Sigmoid colon (tissue), 7 donors: ENCODE results near the gene SLC10A1. TPM values are rescaled to one million over a fixed set of nuclear protein-coding genes. Genes with fewer than 3 reads are reported as not detected.

Experiments used
- DNase-seq: peaks from one replicate; pipeline ENCODE4 v3.0.0-alpha.2; 2019
- H3K27ac ChIP-seq, 4 donors: fragments of 200-600 bp; sonication (generic); one replicate each; pipeline ENCODE4 v1.5.1; 2016 to 2019; ENCODE audit warnings: mild to moderate bottlenecking in 1 of 4
- H3K27me3 ChIP-seq, 3 donors: fragments of 200-600 bp; sonication (generic); one replicate each; pipeline ENCODE4 v1.5.1; 2019; ENCODE audit warnings: mild to moderate bottlenecking in 1 of 3
- H3K36me3 ChIP-seq, 4 donors: fragments of 200-600 bp; sonication (generic); one replicate each; pipeline ENCODE4 v1.5.1; 2016 to 2019
- H3K4me1 ChIP-seq, 4 donors: fragments of 200-600 bp; sonication (generic); one replicate each; pipeline ENCODE4 v1.5.1; 2017 to 2019
- H3K4me3 ChIP-seq, 4 donors: fragments of 200-600 bp; sonication (generic); one replicate each; pipeline ENCODE4 v1.5.1; 2017 to 2019; ENCODE audit warnings: mild to moderate bottlenecking in 2 of 4, moderate library complexity in 1 of 4
- H3K9me3 ChIP-seq, 4 donors: fragments of 200-600 bp in 3 of 4; sonication (generic) in 3 of 4; one replicate each; pipeline versions ENCODE4 v1.5.1 to v1.6.1; 2013 to 2019
- EP300 ChIP-seq, 4 donors: sonication (generic); formaldehyde crosslinking; IDR thresholded peaks; one replicate each; pipeline ENCODE4 v1.6.1; 2017; ENCODE audit warnings: antibody characterized with exemption in 4 of 4
- POLR2A ChIP-seq, 2 donors: fragments of 450-650 bp; IDR thresholded peaks; one replicate each; pipeline ENCODE4 v1.6.1; 2016; ENCODE audit warnings: antibody characterized with exemption in 2 of 2, mild to moderate bottlenecking in 2 of 2, moderate library complexity in 2 of 2
- POLR2AphosphoS5 ChIP-seq, 4 donors: sonication (generic); formaldehyde crosslinking; IDR thresholded peaks; one replicate each; pipeline ENCODE4 v1.6.1; 2017; ENCODE audit warnings: antibody characterized with exemption in 4 of 4
- WGBS, 2 donors: extraction: QIAGEN DNeasy Blood & Tissue Kit; methylation state at CpG; one replicate each; pipeline ENCODE4 v1.1.7; 2013; 5-methylcytosine and 5-hydroxymethylcytosine counted together
- intact Hi-C: fragments of 100-400 bp; cut with DNase I; formaldehyde crosslinking; loops from one replicate; pipeline ENCODE4 v1.15.1; 2023
- polyA plus RNA-seq, 3 donors: library from polyadenylated mRNA; stranded (reverse); fragments of 200-250 nt; gene quantifications; one replicate each; pipeline ENCODE4 v1.2.3, GENCODE V29; 2013
- total RNA-seq, 4 donors: library from RNA; depleted of rRNA; stranded (reverse); fragments of >200 nt; gene quantifications; one replicate each; pipeline ENCODE4 v1.1.0, GENCODE V29; 2016
- TF ChIP-seq, protein P1 (sequence below), 4 experiments: fragments of 450-650 bp in 3 of 4; fragments of 200-600 bp in 1 of 4; IDR thresholded peaks; one replicate each; pipeline ENCODE4 v1.5.1; 2016 to 2019; ENCODE audit warnings: antibody characterized with exemption in 4 of 4, mild to moderate bottlenecking in 3 of 4, moderate library complexity in 2 of 4
- donor health status: healthy with polysubstance abuse.
- donor health status: Bipolar disorder and iron deficiency.
- donor health status: healthy.

Gene SLC10A1
- total and polyA plus RNA-seq, 7 donors = not detected

DNA sequence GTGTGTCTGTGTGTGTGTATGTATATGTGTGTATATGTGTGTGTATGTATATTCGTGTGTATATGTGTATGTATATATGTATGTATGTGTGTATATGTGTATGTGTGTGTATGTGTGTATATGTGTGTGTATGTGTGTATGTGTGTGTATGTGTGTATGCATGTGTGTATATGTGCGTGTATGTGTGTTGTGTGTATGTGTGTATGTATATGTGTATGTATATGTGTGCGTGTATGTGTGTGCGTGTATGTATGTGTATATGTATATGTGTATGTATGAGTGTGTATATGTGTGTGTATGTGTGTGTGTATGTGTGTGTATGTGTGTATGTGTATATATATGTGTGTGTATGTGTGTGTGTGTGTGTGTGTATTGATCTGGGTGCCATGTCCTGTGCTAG is 31.8 kb upstream of the SLC10A1 start:
- no peak overlapping the region for H3K4me3 ChIP-seq
- DNase-seq = no peak
- H3K9me3 ChIP-seq = no peaks in the 10 kb centered on the region
- no peaks in the 10 kb centered on the region for H3K36me3 ChIP-seq
- no peaks in the 10 kb centered on the region for H3K27me3 ChIP-seq
- no peak for TF ChIP-seq POLR2AphosphoS5 (IDR thresholded peaks at IDR 0.05)
- TF ChIP-seq, protein P1, sequence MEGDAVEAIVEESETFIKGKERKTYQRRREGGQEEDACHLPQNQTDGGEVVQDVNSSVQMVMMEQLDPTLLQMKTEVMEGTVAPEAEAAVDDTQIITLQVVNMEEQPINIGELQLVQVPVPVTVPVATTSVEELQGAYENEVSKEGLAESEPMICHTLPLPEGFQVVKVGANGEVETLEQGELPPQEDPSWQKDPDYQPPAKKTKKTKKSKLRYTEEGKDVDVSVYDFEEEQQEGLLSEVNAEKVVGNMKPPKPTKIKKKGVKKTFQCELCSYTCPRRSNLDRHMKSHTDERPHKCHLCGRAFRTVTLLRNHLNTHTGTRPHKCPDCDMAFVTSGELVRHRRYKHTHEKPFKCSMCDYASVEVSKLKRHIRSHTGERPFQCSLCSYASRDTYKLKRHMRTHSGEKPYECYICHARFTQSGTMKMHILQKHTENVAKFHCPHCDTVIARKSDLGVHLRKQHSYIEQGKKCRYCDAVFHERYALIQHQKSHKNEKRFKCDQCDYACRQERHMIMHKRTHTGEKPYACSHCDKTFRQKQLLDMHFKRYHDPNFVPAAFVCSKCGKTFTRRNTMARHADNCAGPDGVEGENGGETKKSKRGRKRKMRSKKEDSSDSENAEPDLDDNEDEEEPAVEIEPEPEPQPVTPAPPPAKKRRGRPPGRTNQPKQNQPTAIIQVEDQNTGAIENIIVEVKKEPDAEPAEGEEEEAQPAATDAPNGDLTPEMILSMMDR (IDR thresholded peaks at IDR 0.05) = no peak
- no peaks in the 10 kb centered on the region for H3K4me1 ChIP-seq
- no peak overlapping the region for H3K27ac ChIP-seq
- 74 to 90% methylated on average over 4 of the region's 4 CpGs for WGBS, 2 donors
- intact Hi-C loops = no loop called here

DNA sequence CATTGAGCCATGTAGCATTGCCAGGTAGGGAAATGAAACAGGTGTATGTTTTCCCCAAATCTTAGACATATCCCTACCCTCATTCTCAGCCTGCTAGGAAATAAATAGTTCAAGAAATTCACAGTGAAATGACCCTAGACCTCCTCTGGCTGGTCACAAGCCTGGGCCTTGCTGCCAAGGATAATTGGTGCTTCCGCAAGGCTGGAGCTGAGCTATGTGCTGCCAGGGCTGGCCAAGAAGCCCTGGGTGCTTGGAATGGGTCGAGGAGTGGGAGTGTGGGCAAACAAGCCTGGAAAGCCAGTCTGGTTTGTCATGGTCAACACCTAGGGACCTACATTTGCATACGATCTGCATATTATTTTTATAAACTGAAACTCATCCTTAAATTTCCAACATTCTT is 31.3 kb upstream of the SLC10A1 start:
- no peak for DNase-seq
- no peaks in the 10 kb centered on the region for H3K9me3 ChIP-seq
- WGBS, 2 donors = 89 to 91% methylated on average over 3 of the region's 3 CpGs
- no peak overlapping the region for H3K27ac ChIP-seq
- no peaks in the 10 kb centered on the region for H3K36me3 ChIP-seq
- intact Hi-C loops = no loop called here
- no peaks in the 10 kb centered on the region for H3K4me1 ChIP-seq
- H3K4me3 ChIP-seq = no peak overlapping the region
- H3K27me3 ChIP-seq = no peaks in the 10 kb centered on the region
- TF ChIP-seq, protein P1 (IDR thresholded peaks at IDR 0.05) = no peak
- TF ChIP-seq POLR2A (IDR thresholded peaks at IDR 0.05) (no peak), EP300 (IDR thresholded peaks at IDR 0.05) (no peak), POLR2AphosphoS5 (IDR thresholded peaks at IDR 0.05) (no peak)

DNA sequence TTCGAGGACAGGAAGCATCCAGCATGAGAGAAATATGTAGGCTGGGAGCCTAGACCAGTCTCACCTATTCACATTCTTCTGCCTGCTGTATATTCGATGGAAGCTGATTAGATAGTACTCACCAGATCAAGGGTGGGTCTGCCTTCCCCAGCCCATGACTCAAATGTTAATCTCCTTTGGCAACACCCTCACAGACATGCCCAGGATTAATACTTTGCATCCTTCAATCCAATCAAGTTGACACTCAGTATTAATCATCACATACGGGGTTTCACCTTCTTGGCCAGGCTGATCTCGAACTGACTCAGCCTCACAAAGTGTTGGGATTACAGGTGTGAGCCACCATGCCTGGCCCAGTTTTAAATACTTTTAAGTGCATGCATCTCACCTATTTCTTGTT is 30.5 kb upstream of the SLC10A1 start:
- Histone ChIP-seq H3K36me3 (no peaks in the 10 kb centered on the region), H3K4me1 (no peaks in the 10 kb centered on the region), H3K4me3 (no peak overlapping the region), H3K27ac (no peak overlapping the region), H3K27me3 (no peaks in the 10 kb centered on the region), H3K9me3 (no peaks in the 10 kb centered on the region)
- intact Hi-C loops = no loop called here
- no peak for DNase-seq
- TF ChIP-seq, protein P1 (IDR thresholded peaks at IDR 0.05) = no peak
- TF ChIP-seq EP300 (IDR thresholded peaks at IDR 0.05) (no peak), POLR2AphosphoS5 (IDR thresholded peaks at IDR 0.05) (no peak), POLR2A (IDR thresholded peaks at IDR 0.05) (no peak)
- 53 to 62% methylated on average over 4 of the region's 4 CpGs for WGBS, 2 donors

DNA sequence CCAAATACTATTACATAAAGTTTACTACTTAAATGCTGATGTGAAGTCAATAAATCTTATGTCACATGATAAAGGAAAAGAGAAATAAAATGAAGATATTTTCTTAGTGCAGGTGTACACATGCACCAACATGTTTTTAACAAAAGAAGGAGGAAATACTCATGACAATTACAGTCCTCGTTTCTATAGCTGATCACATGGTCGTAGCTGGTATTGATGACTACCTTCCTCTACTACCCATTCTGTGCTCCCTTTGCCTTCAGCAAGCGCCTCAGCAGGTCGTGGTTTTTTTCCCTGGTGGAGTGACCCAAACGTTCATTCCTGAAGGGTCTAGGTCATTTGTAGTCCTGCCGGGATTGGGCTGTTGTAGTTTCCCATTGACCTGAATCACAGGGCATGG is 25.4 kb upstream of the SLC10A1 start:
- intact Hi-C loops = no loop called here
- DNase-seq = no peak
- H3K27ac ChIP-seq = no peak overlapping the region
- no peaks in the 10 kb centered on the region for H3K9me3 ChIP-seq
- peaks cover 0 to 10% (median 0%) of the 10 kb centered on the region in 3 donors for H3K27me3 ChIP-seq
- TF ChIP-seq POLR2A (IDR thresholded peaks at IDR 0.05) (no peak), POLR2AphosphoS5 (IDR thresholded peaks at IDR 0.05) (no peak), EP300 (IDR thresholded peaks at IDR 0.05) (no peak)
- TF ChIP-seq, protein P1 (IDR thresholded peaks at IDR 0.05) = no peak
- H3K4me1 ChIP-seq = peaks cover 0 to 4% (median 1%) of the 10 kb centered on the region in 4 donors
- H3K36me3 ChIP-seq = no peaks in the 10 kb centered on the region
- 60 to 79% methylated on average over 6 of the region's 6 CpGs for WGBS, 2 donors
- H3K4me3 ChIP-seq = no peak overlapping the region

DNA sequence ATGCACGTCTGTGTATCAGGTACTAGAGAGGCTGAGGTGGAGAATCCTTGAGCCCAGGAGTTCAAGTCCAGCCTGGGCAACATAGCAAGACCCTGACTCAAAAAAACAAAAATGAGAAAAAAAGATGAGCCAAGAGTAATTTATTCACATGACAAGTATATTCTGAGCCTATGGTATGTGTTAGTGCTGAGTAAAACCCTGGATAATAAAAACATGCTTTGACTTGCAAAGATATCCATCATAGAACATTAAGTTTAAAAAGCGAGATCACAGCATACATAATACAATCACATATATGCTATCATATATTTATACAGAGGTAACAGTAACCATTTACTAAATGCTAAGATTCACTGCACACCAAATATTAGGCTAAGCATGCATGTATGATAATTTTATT is 23.9 kb upstream of the SLC10A1 start:
- Histone ChIP-seq H3K4me1 (peaks cover 0 to 4% (median 1%) of the 10 kb centered on the region in 4 donors), H3K36me3 (no peaks in the 10 kb centered on the region), H3K27me3 (peaks cover 0 to 22% (median 0%) of the 10 kb centered on the region in 3 donors), H3K27ac (no peak overlapping the region), H3K4me3 (no peak overlapping the region), H3K9me3 (no peaks in the 10 kb centered on the region)
- intact Hi-C loops = no loop called here
- no peak for DNase-seq
- WGBS, 2 donors = 72 to 82% methylated on average over 2 of the region's 2 CpGs
- TF ChIP-seq, protein P1 (IDR thresholded peaks at IDR 0.05) = no peak
- TF ChIP-seq POLR2AphosphoS5 (IDR thresholded peaks at IDR 0.05) (no peak), POLR2A (IDR thresholded peaks at IDR 0.05) (no peak), EP300 (IDR thresholded peaks at IDR 0.05) (no peak)
